Activated naive CD4-positive, alpha-beta T cell treated with anti-CD3 and anti-CD28 coated beads, Interleukin-2, amount 50 U/mL, for 72 hours (primary cell): Measurements from ENCODE around the gene WFS1. TPM values are rescaled to one million over a fixed set of nuclear protein-coding genes. Genes with fewer than 3 reads are reported as not detected.
A peak's percentile ranks its signal among the peaks of the same experiment; 100 is the strongest.

Experiments
- ATAC-seq, 2 donors: fragments of 150-1000 bp; cut with Tn5 transposase; 2 replicates each; pipeline ENCODE4 v1.10.0; 2021; ENCODE audit warnings: mild to moderate bottlenecking in 2 of 2, moderate library complexity in 2 of 2
- DNase-seq, 2 donors: peaks; one replicate each; pipeline ENCODE4 v3.0.0; 2021 to 2022; ENCODE audit warnings: low spot score in 2 of 2
- H3K27ac Mint-ChIP-seq, 2 donors: one replicate each; pipeline ENCODE4 v1.8.0; 2022; ENCODE audit warnings: mild to moderate bottlenecking in 2 of 2, mixed read lengths in 2 of 2
- H3K36me3 Mint-ChIP-seq, 2 donors: one replicate each; pipeline ENCODE4 v1.8.0; 2022; ENCODE audit warnings: mixed read lengths in 2 of 2
- H3K9me3 Mint-ChIP-seq, 2 donors: one replicate each; pipeline ENCODE4 v1.8.0; 2022; ENCODE audit warnings: mixed read lengths in 2 of 2
- total RNA-seq, 2 donors: library from RNA; stranded (reverse); gene quantifications; one replicate each; pipeline ENCODE4 v1.2.3, GENCODE V29; 2022

WFS1 gene
- total RNA-seq, 2 donors from 2014 or later: 1.8 to 3.2 TPM

DNA sequence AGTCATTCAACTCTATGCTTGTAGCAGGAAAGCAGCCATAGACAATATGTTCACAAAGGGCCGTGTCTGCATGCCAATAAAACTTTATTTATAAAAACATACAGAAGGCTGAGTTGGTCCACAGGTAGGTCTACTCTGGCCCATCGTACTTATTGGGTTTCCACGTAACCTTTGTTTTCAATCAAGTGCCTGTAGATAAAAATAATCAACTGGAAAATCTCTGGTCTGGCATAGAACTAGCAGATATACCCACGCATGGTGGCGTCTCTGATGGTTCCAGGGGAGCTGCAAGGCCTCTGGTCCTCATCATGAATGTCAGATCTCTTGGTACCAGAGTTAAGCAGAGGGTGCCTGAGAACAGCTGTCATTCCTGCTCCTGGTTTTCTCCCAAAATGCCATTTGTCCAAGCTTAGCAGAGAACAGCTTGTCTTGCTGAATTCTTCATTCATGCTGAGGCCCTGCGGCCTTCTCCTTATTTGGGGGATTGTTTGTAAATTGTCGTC, 37.9 kb upstream of the WFS1 start:
- Mint-ChIP-seq H3K9me3 (no peaks in the 10 kb centered on the region), H3K27ac (no peak overlapping the region), H3K36me3 (no peaks in the 10 kb centered on the region)
- ATAC-seq: no peak
- DNase-seq: peak in 1 of 2 donors; percentile 21

DNA sequence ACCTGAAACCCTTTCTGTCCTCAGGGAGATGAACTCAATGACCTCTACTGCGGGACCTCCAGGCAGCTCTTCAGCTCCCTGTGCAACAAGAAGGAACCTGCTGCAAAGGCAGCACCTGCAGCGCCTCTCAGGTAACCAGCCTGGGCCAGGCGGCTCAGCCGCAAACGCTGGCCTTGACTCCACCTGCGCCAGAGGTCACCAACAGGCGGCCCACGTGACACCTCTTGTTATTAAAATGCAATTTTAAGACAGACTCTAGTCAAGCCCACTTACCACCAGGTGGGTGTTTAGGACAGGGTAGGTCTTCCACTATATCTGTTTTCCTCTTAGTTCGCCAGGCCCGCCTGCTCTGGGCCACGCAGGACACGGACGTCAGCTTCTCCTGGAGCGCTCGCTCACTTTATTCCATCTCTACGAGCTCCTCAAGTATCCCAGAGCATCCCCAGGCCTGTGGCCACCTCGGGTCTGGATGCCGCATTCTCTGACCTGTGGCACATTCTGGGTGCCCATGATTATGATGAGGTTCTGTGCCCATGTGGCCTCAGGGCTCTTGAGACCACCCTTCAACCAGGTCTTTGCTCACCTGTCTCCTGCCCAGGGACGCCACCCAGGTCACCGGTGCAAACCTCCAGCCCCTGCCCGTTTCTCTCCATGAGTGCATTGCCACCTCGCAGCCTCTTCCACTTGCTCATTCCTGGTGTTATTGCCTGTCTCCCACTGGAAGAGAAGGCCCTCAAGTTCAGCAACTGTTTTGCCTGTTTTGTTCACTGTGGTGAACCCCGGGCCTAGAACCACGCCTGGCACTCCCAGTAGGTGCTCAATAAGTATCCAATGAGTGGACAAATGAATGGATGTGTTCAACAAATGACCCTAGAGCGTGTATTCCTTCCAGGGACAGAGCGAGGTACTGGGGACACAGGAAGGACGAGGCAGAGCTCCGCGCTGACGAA, 36.5 kb upstream of the WFS1 start:
- no peaks in the 10 kb centered on the region for H3K36me3 Mint-ChIP-seq
- DNase-seq (peak in 1 of 2 donors; percentile 52), ATAC-seq (no peak)
- no peak overlapping the region for H3K27ac Mint-ChIP-seq
- H3K9me3 Mint-ChIP-seq: no peaks in the 10 kb centered on the region

GRCh38 chr4:6233929-6234328, 35.7 kb upstream of the WFS1 start:
- Mint-ChIP-seq H3K27ac (no peak overlapping the region), H3K36me3 (no peaks in the 10 kb centered on the region), H3K9me3 (no peaks in the 10 kb centered on the region)
- DNase-seq (no peak), ATAC-seq (no peak)

GRCh38 chr4:6235012-6235411, 34.6 kb upstream of the WFS1 start:
- Mint-ChIP-seq H3K27ac (no peak overlapping the region), H3K9me3 (no peaks in the 10 kb centered on the region), H3K36me3 (no peaks in the 10 kb centered on the region)
- no peak for DNase-seq
- ATAC-seq: no peak

GRCh38 chr4:6235901-6236640, 33.6 kb upstream of the WFS1 start:
- Mint-ChIP-seq H3K36me3 (no peaks in the 10 kb centered on the region), H3K27ac (no peak overlapping the region), H3K9me3 (no peaks in the 10 kb centered on the region)
- ATAC-seq (no peak), DNase-seq (peak in 1 of 2 donors; percentile 28)

- ATAC-seq: no peak
- no peak overlapping the region for H3K27ac Mint-ChIP-seq
- H3K36me3 Mint-ChIP-seq: no peaks in the 10 kb centered on the region
- H3K9me3 Mint-ChIP-seq: no peaks in the 10 kb centered on the region
- peak in 1 of 2 donors; percentile 26 for DNase-seq
These were observed 32.7 kb upstream of the WFS1 start for GRCh38 chr4:6236816-6237390.

DNA sequence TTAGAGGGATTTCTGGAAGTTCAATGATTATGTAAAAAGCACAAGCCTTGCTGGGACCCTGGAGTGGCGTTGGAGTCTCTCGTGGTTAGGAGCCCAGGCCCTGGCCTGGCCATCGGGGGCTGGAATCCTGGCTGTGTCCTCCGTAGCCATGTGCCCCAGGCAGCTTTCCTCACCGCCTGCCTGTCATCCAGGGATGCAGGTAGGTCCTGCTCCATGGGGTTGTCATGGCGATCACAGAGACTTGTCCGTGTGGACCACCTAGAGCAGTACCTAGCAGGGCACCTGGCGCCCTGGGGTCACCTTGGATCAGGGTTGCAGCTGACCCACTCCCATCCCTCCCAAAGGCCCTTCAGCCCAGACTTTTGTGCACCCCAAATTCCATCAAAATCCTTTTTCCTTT, 30.2 kb upstream of the WFS1 start:
- H3K9me3 Mint-ChIP-seq: peaks cover 0 to 1% of the 10 kb centered on the region in 2 donors

GRCh38 chr4:6239968-6240367, 29.7 kb upstream of the WFS1 start:
- Mint-ChIP-seq H3K9me3 (peaks cover 4 to 6% of the 10 kb centered on the region in 2 donors), H3K27ac (no peak overlapping the region), H3K36me3 (peaks cover 13% of the 10 kb centered on the region in 2 donors)
- ATAC-seq (no peak), DNase-seq (no peak)

More for the DNA sequence above, 30.2 kb upstream of the WFS1 start:
- H3K36me3 Mint-ChIP-seq: peaks cover 8% of the 10 kb centered on the region in 2 donors
- ATAC-seq (no peak), DNase-seq (no peak)
- H3K27ac Mint-ChIP-seq: no peak overlapping the region

GRCh38 chr4:6241062-6241845, 28.4 kb upstream of the WFS1 start:
- Mint-ChIP-seq H3K9me3 (peaks cover 5 to 8% of the 10 kb centered on the region in 2 donors), H3K36me3 (peaks cover 14 to 15% of the 10 kb centered on the region in 2 donors), H3K27ac (no peak overlapping the region)
- DNase-seq (no peak), ATAC-seq (no peak)

- no peak for ATAC-seq
- H3K27ac Mint-ChIP-seq: no peak overlapping the region
- peaks cover 5 to 8% of the 10 kb centered on the region in 2 donors for H3K9me3 Mint-ChIP-seq
- H3K36me3 Mint-ChIP-seq: peaks cover 14 to 15% of the 10 kb centered on the region in 2 donors
- DNase-seq: no peak
These were observed 27.2 kb upstream of the WFS1 start for GRCh38 chr4:6242271-6243029.

GRCh38 chr4:6245246-6246169, 24.1 kb upstream of the WFS1 start:
- Mint-ChIP-seq H3K9me3 (peaks cover 5 to 8% of the 10 kb centered on the region in 2 donors), H3K27ac (no peak overlapping the region), H3K36me3 (peaks cover 14 to 15% of the 10 kb centered on the region in 2 donors)
- DNase-seq (no peak), ATAC-seq (no peak)

- H3K27ac Mint-ChIP-seq: no peak overlapping the region
- H3K36me3 Mint-ChIP-seq: peaks cover 14 to 15% of the 10 kb centered on the region in 2 donors
- no peak for ATAC-seq
- H3K9me3 Mint-ChIP-seq: peaks cover 5 to 8% of the 10 kb centered on the region in 2 donors
- DNase-seq: no peak
These were observed 23.4 kb upstream of the WFS1 start for GRCh38 chr4:6246170-6246634.

DNA sequence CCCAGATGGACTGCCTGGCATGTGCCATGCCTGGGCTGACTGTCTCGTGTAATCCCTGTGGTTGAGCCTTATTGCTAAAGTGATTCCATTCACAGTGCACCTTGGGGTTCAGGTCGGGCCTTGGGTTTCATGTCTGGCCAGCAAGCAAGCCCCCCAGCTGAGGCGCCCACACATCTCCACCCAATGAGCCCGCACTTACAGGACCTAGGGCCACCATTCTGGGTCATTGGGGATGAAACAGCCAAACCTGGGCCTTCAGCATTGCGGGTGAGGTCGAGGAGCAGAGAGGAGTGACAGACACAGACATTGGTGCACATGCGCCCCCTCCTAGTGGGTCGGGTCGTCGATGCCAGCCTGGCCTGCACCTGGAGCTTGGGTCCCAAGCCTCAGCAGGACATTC, 21.3 kb upstream of the WFS1 start:
- H3K9me3 Mint-ChIP-seq: peaks cover 5 to 8% of the 10 kb centered on the region in 2 donors
- DNase-seq: no peak
- no peak overlapping the region for H3K27ac Mint-ChIP-seq
- no peak for ATAC-seq
- H3K36me3 Mint-ChIP-seq: peaks cover 14 to 15% of the 10 kb centered on the region in 2 donors

- H3K9me3 Mint-ChIP-seq: no peaks in the 10 kb centered on the region
- ATAC-seq: peak in 1 of 2 donors; percentile 43
- DNase-seq: peak in 1 of 2 donors; percentile 45
- H3K36me3 Mint-ChIP-seq: no peaks in the 10 kb centered on the region
- H3K27ac Mint-ChIP-seq: no peak overlapping the region
These were observed 19.2 kb upstream of the WFS1 start for GRCh38 chr4:6250235-6250983.
